ENCODE data around the gene XCL2. TPM values are rescaled to one million over a fixed set of nuclear protein-coding genes. Genes with fewer than 3 reads are reported as not detected.
"Not testable (repeated sequence)": the region's sequence is repeated elsewhere in the genome, so short reads cannot be mapped to it uniquely, and the experiment has no call there.

XCL2 gene, protein sequence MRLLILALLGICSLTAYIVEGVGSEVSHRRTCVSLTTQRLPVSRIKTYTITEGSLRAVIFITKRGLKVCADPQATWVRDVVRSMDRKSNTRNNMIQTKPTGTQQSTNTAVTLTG
- polyA plus RNA-seq (2012; ENCODE audit: low read depth, missing spikeins) = 0.96 TPM

- FAIRE-seq = peak; percentile 66
- not testable (repeated sequence) for DNase-seq (ENCODE audit: insufficient read length, low spot score)
Measured at GRCh38 chr1:168543840-168544498, at the start of gene XCL2. Gene XCL2 (minus strand): TSS chr1:168543997. CDS start chr1:168543964, 33 bp downstream.

GRCh38 chr1:168591641-168592250 lies 47.9 kb upstream of the XCL2 start:
- TF ChIP-seq POLR2A (IDR thresholded peaks at IDR 0.05; ENCODE audit: low read depth, low read length) = no peak
- TF ChIP-seq SPI1 (IDR thresholded peaks at IDR 0.05; ENCODE audit: low read depth, low read length) = no peak
- TF ChIP-seq TAF1 (IDR thresholded peaks at IDR 0.05; ENCODE audit: low read depth, low read length) = no peak
- no peak for TF ChIP-seq PAX5 (IDR thresholded peaks at IDR 0.05; ENCODE audit: insufficient read depth, low read length, severe bottlenecking)
- TF ChIP-seq POLR2AphosphoS5 (IDR thresholded peaks at IDR 0.05; ENCODE audit: low read depth, low read length) = no peak
- TF ChIP-seq POU2F2 (IDR thresholded peaks at IDR 0.05; ENCODE audit: low read depth, low read length) = no peak
- DNase-seq (ENCODE audit: insufficient read length, low spot score) (no peak), FAIRE-seq (no peak)

- FAIRE-seq = no peak
- TF ChIP-seq SPI1 (IDR thresholded peaks at IDR 0.05; ENCODE audit: low read depth, low read length) (no peak), POLR2A (IDR thresholded peaks at IDR 0.05; ENCODE audit: low read depth, low read length) (no peak), PAX5 (IDR thresholded peaks at IDR 0.05; ENCODE audit: insufficient read depth, low read length, severe bottlenecking) (no peak), POU2F2 (IDR thresholded peaks at IDR 0.05; ENCODE audit: low read depth, low read length) (no peak)
- DNase-seq (ENCODE audit: insufficient read length, low spot score) = no peak
Measured at GRCh38 chr1:168591066-168591465, 47.3 kb upstream of the XCL2 start.

- FAIRE-seq (no peak), DNase-seq (ENCODE audit: insufficient read length, low spot score) (no peak)
- TF ChIP-seq POLR2AphosphoS5 (IDR thresholded peaks at IDR 0.05; ENCODE audit: low read depth, low read length) (no peak), POU2F2 (IDR thresholded peaks at IDR 0.05; ENCODE audit: low read depth, low read length) (no peak), TAF1 (IDR thresholded peaks at IDR 0.05; ENCODE audit: low read depth, low read length) (no peak), POLR2A (IDR thresholded peaks at IDR 0.05; ENCODE audit: low read depth, low read length) (no peak), PAX5 (IDR thresholded peaks at IDR 0.05; ENCODE audit: insufficient read depth, low read length, severe bottlenecking) (no peak), SPI1 (IDR thresholded peaks at IDR 0.05; ENCODE audit: low read depth, low read length) (no peak)
Measured at GRCh38 chr1:168589167-168589566, 45.4 kb upstream of the XCL2 start.

GRCh38 chr1:168585937-168586336 lies 42.1 kb upstream of the XCL2 start:
- DNase-seq (ENCODE audit: insufficient read length, low spot score) (no peak), FAIRE-seq (no peak)
- TF ChIP-seq TAF1 (IDR thresholded peaks at IDR 0.05; ENCODE audit: low read depth, low read length) (no peak), POU2F2 (IDR thresholded peaks at IDR 0.05; ENCODE audit: low read depth, low read length) (no peak), PAX5 (IDR thresholded peaks at IDR 0.05; ENCODE audit: insufficient read depth, low read length, severe bottlenecking) (no peak), SPI1 (IDR thresholded peaks at IDR 0.05; ENCODE audit: low read depth, low read length) (no peak), POLR2A (IDR thresholded peaks at IDR 0.05; ENCODE audit: low read depth, low read length) (no peak), POLR2AphosphoS5 (IDR thresholded peaks at IDR 0.05; ENCODE audit: low read depth, low read length) (no peak)

DNA sequence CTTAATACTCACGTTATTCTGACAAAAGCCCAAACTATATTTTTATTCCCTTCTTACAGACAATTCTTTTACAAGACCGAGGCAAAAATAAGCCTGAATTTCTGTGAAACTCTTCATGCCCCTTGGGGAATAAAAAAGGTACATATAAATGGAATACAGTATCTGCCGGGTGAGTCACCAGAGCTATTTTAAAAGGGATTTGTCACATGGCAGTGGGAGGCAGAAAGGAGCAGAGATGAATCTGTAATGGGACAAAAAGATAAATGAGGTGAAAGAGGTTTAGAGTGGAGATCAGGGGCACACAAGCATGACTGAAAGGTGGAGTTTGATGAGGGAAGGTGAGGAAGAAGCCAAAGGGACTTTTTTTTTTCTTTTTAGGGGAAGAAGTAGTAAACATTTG lies 41.4 kb upstream of the XCL2 start:
- TF ChIP-seq POLR2A (IDR thresholded peaks at IDR 0.05; ENCODE audit: low read depth, low read length) = no peak
- no peak for TF ChIP-seq SPI1 (IDR thresholded peaks at IDR 0.05; ENCODE audit: low read depth, low read length)
- FAIRE-seq = no peak
- no peak for DNase-seq (ENCODE audit: insufficient read length, low spot score)

- TF ChIP-seq SPI1 (IDR thresholded peaks at IDR 0.05; ENCODE audit: low read depth, low read length) (no peak), POU2F2 (IDR thresholded peaks at IDR 0.05; ENCODE audit: low read depth, low read length) (no peak), TAF1 (IDR thresholded peaks at IDR 0.05; ENCODE audit: low read depth, low read length) (no peak)
- DNase-seq (ENCODE audit: insufficient read length, low spot score) = no peak
- no peak for FAIRE-seq
Measured at GRCh38 chr1:168583571-168583970, 39.8 kb upstream of the XCL2 start.

- no peak for DNase-seq (ENCODE audit: insufficient read length, low spot score)
- TF ChIP-seq PAX5 (IDR thresholded peaks at IDR 0.05; ENCODE audit: insufficient read depth, low read length, severe bottlenecking) (no peak), POU2F2 (IDR thresholded peaks at IDR 0.05; ENCODE audit: low read depth, low read length) (no peak), POLR2AphosphoS5 (IDR thresholded peaks at IDR 0.05; ENCODE audit: low read depth, low read length) (no peak), TAF1 (IDR thresholded peaks at IDR 0.05; ENCODE audit: low read depth, low read length) (no peak), SPI1 (IDR thresholded peaks at IDR 0.05; ENCODE audit: low read depth, low read length) (no peak), POLR2A (IDR thresholded peaks at IDR 0.05; ENCODE audit: low read depth, low read length) (no peak)
- FAIRE-seq = no peak
Measured at GRCh38 chr1:168582688-168583336, 39.0 kb upstream of the XCL2 start.

- TF ChIP-seq PAX5 (IDR thresholded peaks at IDR 0.05; ENCODE audit: insufficient read depth, low read length, severe bottlenecking) (no peak), SPI1 (IDR thresholded peaks at IDR 0.05; ENCODE audit: low read depth, low read length) (no peak), POLR2A (IDR thresholded peaks at IDR 0.05; ENCODE audit: low read depth, low read length) (no peak), POLR2AphosphoS5 (IDR thresholded peaks at IDR 0.05; ENCODE audit: low read depth, low read length) (no peak), POU2F2 (IDR thresholded peaks at IDR 0.05; ENCODE audit: low read depth, low read length) (no peak), TAF1 (IDR thresholded peaks at IDR 0.05; ENCODE audit: low read depth, low read length) (no peak)
Measured at GRCh38 chr1:168581817-168582572, 38.2 kb upstream of the XCL2 start.

DNA sequence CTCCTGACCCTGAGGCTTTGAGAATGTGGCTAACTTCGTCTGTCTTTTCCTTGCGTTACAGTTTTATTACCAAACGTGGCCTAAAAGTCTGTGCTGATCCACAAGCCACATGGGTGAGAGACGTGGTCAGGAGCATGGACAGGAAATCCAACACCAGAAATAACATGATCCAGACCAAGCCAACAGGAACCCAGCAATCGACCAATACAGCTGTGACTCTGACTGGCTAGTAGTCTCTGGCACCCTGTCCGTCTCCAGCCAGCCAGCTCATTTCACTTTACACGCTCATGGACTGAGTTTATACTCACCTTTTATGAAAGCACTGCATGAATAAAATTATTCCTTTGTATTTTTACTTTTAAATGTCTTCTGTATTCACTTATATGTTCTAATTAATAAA lies 37.2 kb upstream of the XCL2 start:
- peak; percentile 57 for FAIRE-seq
- not testable (repeated sequence) for DNase-seq (ENCODE audit: insufficient read length, low spot score)

More at GRCh38 chr1:168581817-168582572, 38.2 kb upstream of the XCL2 start:
- FAIRE-seq = no peak
- no peak for DNase-seq (ENCODE audit: insufficient read length, low spot score)

- FAIRE-seq; DNase-seq (ENCODE audit: insufficient read length, low spot score): not testable (repeated sequence)
Measured at GRCh38 chr1:168580290-168580689, 36.5 kb upstream of the XCL2 start.

DNA sequence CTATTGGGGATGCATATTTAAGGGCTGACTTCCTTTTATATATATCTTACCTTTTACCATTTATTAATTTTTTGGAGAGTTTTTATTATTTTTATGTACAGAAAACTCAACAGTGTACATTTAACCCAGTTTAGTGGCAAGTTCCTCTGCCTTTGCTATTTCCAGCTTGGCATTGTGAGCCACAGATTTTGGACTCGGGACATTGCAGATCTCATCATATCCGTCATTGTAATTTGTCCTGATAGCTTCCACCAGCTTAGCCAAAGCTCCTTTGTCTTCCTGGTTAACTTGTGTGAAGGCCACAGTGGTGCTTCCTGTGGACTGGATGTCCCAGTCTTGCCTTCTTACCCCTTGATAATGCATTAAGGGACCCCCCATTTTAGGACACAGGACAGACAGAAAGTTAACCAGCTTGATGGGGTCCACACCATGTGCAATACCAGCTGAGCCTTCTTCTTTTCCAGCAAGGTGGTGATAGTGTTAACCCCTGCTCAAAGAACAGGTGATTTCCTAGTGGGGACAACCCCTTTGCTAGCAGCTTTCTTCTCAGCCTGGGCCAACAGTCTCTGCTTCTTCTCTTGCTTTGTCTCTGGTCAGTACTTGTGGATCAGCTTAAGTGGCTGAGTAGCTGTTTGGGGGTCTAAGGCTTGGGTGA lies 34.9 kb upstream of the XCL2 start:
- not testable (repeated sequence) for DNase-seq (ENCODE audit: insufficient read length, low spot score); FAIRE-seq

DNA sequence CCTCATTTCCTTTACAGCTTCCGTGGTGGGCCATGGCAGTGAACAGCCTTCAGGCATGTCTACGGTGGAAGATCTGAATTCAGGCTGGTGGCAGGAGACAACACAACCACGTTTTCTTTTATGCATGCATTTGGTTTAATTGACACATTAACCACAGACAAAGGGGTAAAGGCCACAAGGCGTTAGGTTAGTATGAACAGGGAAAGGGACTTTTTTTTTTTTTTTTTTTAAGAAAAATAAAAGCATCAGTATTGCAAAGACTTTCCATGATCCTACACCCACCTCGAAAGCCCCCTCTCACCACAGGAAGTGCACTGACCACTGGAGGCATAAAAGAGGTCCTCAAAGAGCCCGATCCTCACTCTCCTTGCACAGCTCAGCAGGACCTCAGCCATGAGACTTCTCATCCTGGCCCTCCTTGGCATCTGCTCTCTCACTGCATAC lies 32.5 kb upstream of the XCL2 start, which contains the start of gene XCL1:
XCL1 (plus strand) TSS at position 361 of the 444 bp plus-strand sequence; CDS start at position 394, 33 bp downstream.
- not testable (repeated sequence) for DNase-seq (ENCODE audit: insufficient read length, low spot score); FAIRE-seq

DNA sequence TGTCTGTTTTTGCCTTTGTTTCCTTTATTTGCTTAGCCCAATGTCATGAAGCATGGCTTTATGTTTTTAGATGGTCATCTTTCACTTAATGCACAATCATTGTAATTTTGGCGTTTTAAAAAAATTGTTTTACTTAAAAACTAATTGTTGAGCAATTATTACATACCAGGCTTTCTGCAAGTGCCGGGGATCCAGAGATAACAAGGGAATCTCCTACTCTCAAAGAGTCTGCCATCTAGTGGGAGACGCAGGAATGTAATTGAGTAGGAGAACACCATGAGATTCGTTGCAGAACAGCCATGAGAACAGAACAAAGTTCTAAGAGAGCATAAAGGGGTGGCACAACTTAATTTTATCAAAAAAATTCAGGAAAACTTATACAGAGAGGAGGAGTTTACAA lies 30.4 kb upstream of the XCL2 start:
- DNase-seq (ENCODE audit: insufficient read length, low spot score) = not testable (repeated sequence)
- FAIRE-seq = peak; percentile 57
